D721Med (cell line): ENCODE results near the gene ZNF484.
"Not testable (repeated sequence)": the region's sequence is repeated elsewhere in the genome, so short reads cannot be mapped to it uniquely, and the experiment has no call there.

ENCODE experiments used
- DNase-seq: peaks from one replicate; pipeline ENCODE4 v3.0.0; 2011; ENCODE audit warnings: low spot score; ENCODE audit not compliant: insufficient read length
- FAIRE-seq: peaks from 2 replicates; lab custom pipeline; 2011; peaks lifted over from hg19 to GRCh38; lab: Jason Lieb, UNC
- CTCF ChIP-seq: IDR thresholded peaks from 2 replicates; pipeline ENCODE4 v1.5.1; 2012; ENCODE audit warnings: mild to moderate bottlenecking, control low read depth; ENCODE audit not compliant: insufficient read depth; ENCODE audit errors: missing control alignments

The ZNF484 gene

GRCh38 chr9:92850898-92851297 is 26.9 kb downstream of the ZNF484 start:
- FAIRE-seq (no peak), DNase-seq (no peak)
- peak; percentile 1 for TF ChIP-seq CTCF

DNA sequence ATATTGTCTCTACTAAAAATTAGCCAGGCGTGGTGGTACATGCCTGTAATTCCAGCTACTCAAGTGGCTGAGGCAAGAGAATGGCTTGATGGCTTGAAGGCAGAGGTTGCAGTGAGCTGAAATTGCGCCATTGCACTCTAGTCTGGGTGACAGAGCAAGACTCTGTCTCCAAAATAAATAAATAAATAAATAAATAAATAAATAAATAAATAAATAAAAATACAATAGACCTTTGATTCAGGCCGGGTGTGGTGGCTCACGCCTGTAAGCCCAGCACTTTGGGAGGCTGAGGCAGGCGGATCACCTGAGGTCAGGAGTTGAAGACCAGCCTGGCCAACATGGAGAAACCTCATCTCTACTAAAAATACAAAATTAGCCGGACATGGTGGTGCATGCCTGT is 29.1 kb downstream of the ZNF484 start:
- not testable (repeated sequence) for FAIRE-seq, DNase-seq

- FAIRE-seq (no peak), DNase-seq (no peak)
- no peak for TF ChIP-seq CTCF
Measured at GRCh38 chr9:92846662-92847145, 31.1 kb downstream of the ZNF484 start.

- FAIRE-seq, DNase-seq: not testable (repeated sequence)
Measured at GRCh38 chr9:92838411-92838810, 39.4 kb downstream of the ZNF484 start.

GRCh38 chr9:92837191-92837590 is 40.6 kb downstream of the ZNF484 start:
- FAIRE-seq (no peak), DNase-seq (no peak)
- no peak for TF ChIP-seq CTCF

- DNase-seq, result no peak
- no peak for FAIRE-seq
- no peak for TF ChIP-seq CTCF
Measured at GRCh38 chr9:92829420-92829819, 48.4 kb downstream of the ZNF484 start.

GRCh38 chr9:92825065-92825464 is 52.8 kb downstream of the ZNF484 start:
- FAIRE-seq, DNase-seq: not testable (repeated sequence)

DNA sequence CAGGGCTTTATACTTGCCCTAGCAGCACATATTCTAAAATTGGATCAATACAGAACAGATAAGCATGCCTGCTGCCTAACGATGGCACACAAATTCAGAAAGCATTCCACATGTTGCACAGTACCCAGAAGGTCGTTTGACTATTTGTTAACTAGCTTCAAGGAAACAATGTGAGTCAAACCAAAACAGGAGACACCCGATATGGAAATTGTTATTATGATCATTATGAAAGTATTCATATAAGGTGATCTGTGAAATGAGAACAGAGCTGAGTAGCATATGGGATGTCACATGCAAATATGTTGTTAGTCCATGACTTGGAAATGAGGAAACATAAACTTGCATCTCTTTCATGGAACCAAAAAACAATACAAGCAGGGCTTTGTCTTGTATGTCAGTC is 56.9 kb downstream of the ZNF484 start:
- no peak for FAIRE-seq
- TF ChIP-seq CTCF, result no peak
- DNase-seq, result no peak

GRCh38 chr9:92819898-92820297 is 57.9 kb downstream of the ZNF484 start:
- FAIRE-seq, result not testable (repeated sequence)

DNA sequence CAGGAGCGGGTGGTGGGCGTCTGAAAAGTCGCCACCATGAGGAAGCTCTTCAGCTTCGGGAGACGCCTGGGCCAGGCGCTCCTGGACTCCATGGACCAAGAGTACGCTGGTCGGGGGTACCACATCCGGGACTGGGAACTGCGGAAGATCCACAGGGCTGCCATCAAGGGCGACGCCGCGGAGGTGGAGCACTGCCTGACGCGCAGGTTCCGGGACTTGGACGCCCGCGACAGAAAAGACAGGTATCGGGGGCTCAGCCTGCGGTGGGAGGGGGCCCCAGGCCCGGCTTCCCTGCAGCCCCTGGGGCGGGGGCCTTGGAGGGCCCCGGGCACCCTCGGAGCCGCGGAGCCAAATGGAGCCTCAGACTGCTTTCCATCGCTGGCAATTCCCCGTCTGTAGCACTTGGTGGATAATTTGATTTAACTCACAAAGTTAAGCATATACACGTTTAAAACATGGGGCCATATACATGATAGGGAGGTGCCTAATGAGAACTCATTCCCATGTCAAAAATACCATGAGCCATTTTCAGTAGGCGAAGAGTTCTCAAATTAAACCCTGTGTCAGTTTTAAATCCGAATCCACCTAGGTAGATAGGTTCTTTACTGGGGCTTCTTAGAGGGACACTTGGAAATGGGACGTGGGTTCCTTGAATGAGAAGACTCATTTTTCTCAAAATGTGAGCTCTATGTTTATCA is 68.1 kb downstream of the ZNF484 start:
- DNase-seq, FAIRE-seq: not testable (repeated sequence)

More at GRCh38 chr9:92819898-92820297, 57.9 kb downstream of the ZNF484 start:
- not testable (repeated sequence) for DNase-seq
